GM18870 (cell line): ENCODE data around the gene CHMP5.
"Not testable (repeated sequence)": the region's sequence is repeated elsewhere in the genome, so short reads cannot be mapped to it uniquely, and the experiment has no call there.

Source experiments
- ATAC-seq: cut with Tn5 transposase; IDR thresholded peaks from one replicate; pipeline ENCODE4 v1.9.1; 2021; ENCODE audit warnings: moderate library complexity; ENCODE audit not compliant: unreplicated experiment

CHMP5 gene

DNA sequence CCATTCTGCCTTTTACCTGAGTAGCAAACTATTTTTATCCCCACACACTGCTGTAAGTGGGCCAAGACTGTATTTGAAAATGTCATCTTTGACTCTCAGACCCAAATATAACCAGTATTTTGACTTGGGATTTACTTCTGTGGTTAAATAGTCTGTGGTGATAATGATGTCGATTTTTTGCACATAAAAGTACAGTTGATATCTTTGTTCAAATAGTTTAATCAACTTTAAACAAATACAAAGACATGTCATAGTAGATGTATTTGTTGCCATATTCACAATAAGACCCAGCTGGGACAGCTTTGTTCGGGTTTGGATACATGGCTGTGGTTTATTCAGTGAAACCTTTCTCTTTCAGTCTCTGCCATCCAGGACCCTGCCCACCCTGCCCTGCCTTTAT, 45.9 kb downstream of the CHMP5 start:
- ATAC-seq = no peak

GRCh38 chr9:33311953-33312352, 47.1 kb downstream of the CHMP5 start:
- no peak for ATAC-seq

DNA sequence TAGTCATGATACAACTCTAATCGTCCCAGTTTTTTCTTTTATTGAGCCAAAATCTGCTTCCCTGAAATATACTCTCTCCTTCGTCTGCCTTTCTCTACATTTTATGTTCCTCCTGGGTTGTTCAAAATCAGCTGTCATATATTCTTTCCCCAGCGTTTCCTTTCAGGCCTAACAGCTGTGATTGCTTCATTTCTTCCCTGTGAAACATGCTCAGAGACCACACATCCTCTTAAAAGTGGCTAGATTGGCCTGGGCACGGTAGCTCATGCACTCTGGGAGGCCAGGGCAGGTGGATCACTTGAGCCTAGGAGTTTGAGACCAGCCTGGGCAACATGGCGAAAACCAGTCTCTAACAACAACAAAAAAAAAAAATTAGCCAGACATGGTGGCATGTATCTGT, 50.5 kb downstream of the CHMP5 start:
- no peak for ATAC-seq

DNA sequence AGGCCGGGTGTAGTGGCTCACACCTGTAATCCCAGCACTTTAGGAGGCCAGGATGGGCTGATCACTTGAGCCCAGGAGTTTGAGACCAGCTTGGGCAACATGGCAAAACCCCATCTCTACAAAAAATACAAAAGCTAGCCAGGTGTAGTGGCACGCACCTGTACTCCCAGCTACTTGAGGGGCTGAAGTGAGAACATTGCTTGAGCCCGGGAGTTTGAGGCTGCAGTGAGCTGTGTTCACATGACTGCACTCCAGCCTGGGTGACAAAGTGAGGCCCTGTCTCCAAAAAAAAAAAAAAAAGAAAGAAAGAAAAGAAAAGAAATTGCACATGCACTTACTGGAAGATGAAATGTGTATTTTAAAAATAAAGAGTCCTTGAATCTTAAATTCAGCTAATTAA, 52.3 kb downstream of the CHMP5 start:
- ATAC-seq = not testable (repeated sequence)

GRCh38 chr9:33318225-33318624, 53.4 kb downstream of the CHMP5 start:
- ATAC-seq = no peak

DNA sequence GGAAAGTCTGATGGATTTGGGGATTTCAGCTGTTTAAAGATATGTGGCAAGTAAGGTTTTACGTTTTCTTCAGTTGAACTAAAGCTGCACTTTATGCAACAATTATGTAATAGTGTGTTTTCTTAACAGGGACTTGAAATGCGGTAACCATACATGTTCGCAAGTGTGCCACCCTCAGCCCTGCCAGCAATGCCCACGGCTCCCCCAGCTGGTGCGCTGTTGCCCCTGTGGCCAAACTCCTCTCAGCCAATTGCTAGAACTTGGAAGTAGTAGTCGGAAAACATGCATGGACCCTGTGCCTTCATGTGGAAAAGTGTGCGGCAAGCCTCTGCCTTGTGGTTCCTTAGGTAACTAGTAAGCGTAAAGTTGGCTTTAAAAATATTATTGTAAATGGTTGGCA, 53.9 kb downstream of the CHMP5 start:
- ATAC-seq = no peak

DNA sequence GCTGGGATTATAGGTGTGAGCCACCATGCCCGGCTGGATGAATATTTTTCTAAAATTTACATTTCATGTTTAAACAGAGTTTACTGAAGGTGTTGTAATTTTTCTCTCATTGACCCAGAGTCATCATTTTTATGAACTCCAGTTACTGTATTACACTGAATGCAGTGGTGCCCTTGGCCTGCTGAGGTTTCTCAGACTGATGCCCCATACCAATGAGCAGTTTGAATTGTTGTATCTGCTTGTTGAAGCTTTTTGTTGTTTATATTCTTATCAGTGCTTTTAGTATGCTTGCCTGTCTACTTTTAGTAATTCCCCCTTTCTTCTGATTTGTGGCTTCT, 55.4 kb downstream of the CHMP5 start:
- no peak for ATAC-seq

DNA sequence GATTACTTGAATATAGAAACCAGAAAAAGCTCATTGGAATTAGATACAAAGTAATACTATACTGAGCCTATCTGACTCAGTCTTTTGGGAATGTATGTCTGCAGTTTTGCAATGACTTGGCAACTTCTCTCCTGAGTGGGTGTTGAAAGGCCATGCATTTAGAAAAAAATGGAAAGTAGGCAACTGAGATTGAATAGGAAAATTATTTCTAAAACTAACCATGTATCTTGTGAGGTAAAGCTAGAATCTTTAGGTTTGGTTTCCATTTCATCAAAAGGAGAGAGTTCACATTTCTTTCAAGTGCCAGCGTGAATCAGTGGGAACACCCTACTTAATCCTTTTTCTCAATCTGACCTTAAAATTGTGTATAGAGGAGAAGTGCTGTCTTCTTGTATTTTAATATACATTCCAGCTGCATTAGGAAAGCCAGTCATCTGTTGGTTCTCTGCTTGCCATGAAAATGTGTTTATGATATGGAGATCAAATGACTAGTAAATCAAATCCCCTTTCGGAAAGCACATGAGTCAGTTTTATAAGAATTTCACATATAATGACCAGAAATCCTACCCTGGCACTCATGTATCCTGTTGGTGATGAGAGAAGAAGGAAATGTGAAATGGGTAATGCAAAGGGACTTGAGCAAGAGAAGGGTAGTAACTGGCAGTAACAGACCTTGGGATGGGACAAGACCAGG, 55.9 kb downstream of the CHMP5 start:
- ATAC-seq = no peak

GRCh38 chr9:33329117-33329563, 64.3 kb downstream of the CHMP5 start:
- ATAC-seq = no peak

DNA sequence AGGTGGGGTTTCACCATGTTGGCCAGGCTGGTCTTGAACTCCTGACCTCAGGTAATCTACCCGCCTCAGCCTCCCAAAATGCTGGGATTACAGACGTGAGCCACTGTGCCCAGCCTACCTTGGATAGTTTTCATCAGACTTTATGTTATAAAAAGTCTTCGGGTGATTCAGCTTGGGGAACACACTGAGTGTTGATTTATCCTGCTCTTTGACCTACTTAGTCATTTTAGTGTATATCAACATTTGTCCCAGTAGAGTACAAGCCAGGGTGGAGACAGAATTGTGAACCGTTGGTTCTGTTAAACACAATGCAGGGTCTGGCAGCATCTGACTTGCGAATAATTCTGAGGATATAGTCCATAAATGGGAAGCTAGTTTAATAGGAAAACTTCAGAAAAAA, 65.1 kb downstream of the CHMP5 start:
- ATAC-seq = no peak

GRCh38 chr9:33331377-33331891, 66.6 kb downstream of the CHMP5 start:
- ATAC-seq = no peak
